HG03469 (cell line): ENCODE data around the gene VAMP3.

Experiments
- ATAC-seq: cut with Tn5 transposase; IDR thresholded peaks from one replicate; pipeline ENCODE4 v1.9.1; 2021; ENCODE audit warnings: mild to moderate bottlenecking, moderate library complexity, moderate number of reproducible peaks; ENCODE audit not compliant: unreplicated experiment

VAMP3 gene

DNA sequence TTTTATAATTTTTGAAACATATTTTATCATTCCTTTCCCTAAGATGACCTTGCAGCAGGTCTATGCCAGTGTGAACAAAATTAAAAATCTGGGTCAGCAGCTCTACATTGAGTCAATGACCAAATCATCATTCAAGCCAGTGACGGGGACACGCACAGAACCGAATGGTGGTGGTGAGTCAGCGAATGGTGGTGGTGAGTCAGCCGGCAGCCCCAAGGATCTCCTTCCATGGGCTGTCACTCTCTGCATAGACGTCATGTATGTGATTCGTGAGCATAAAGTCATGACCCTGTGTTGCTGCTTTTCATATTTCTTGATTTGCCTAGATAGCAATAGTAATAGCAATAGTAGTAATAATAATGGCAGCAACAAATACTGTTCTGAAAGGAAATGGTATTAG, 39.3 kb downstream of the VAMP3 start:
- ATAC-seq: no peak

DNA sequence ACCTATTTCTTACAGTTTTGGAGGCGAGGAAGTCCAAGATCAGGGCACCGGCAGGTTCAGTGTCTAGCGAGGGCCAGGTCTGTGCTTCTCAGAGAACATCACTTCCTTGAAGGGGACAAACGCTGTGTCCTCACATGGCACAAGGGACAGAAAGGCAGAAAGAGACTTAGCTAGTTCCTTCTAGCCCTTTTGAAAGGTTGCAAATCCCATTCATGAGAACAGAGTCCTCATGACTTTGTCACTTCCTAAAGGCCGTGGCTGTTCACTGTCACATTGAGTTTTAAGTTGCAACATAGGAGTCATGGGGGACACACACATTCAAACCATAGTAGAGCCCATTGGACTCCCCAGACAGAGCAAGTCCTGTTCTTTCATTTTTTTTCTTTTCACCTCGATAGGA, 40.4 kb downstream of the VAMP3 start:
- no peak for ATAC-seq

DNA sequence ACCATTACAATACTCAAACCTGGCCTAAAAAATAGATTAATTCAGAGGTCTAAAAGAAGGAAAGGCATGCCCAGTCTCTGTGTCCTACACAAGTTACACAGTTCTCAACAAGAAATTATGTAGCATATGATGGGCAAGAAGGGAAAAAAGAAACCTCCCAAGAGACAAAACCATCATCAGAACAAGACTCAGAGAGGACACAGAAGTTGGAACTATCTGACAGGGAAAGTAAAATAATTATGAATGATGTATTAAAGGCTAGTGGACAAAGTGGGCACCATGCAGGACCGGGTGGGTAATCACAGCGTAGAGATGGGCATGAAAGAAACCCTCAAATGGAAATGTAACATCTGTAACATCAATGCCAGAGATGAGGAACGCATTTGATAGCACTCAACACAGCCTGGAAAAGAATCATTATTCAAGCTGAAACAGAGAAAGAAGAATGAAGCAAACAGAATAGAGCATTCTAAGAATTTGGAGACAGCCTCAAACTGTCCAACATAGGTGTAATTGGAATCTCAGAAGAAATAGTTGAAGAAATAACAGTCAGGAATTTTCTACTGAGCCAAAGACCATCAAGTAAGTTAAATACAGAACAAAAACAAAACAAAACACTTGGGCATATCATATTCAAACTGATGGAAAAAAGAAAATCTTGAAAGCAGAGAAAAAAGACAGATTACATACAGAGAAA, 42.7 kb downstream of the VAMP3 start:
- no peak for ATAC-seq

DNA sequence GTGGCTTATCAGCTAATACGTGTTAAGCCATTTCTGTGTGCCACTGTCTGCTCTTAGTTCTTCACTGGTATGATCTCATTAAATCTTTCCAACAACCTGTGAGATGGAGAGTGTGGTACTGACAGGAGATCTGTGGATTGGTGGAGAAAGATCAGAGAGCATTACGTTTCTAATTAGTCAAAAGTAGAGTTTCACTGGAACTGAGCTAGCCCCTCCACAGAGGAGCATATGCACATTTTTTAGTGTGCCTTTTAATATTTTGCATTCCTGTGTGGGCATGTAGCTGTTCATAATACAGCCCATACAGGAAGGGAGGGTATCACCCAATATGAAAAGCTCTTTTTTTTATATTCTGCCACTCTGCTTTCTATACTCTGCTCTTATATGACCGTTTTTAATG, 50.2 kb downstream of the VAMP3 start:
- no peak for ATAC-seq

DNA sequence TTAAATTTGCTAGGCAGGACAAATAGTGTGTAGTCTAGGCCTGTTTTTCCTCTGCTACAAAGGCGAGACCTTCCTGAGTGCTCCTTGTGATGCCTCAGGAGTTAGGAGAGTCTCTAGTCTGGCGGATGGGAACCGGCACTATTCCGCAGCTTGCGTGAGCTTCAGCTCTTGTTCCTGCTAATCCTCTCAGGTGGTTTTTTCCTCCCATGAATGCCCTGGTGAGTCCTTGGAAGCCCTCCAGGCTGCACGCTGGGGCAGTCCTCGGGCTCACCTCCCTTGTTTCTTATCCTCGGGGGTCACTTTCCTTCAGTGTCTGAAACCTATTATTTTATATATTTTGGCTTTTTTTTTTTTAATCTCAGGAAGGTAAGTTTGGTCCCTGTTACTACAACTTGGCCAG, 53.6 kb downstream of the VAMP3 start:
- no peak for ATAC-seq

DNA sequence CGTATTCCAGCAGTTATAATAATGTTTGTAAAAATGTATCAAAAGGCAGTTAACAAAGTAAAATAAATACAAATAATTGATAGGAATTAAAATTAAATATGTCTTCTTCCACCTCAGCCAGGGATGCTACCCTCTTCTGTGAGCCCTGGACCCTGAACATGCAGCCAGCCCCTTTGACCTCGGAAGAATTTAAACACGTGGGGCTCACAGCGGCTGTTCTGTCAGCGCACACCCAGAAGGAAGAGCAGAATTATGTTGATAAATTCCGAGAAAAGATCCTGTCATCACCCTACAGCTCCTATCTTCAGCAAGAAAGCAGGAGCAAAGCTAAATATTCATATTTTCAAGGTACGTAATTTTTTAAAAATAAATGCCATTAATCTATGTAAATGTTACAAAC, 55.3 kb downstream of the VAMP3 start:
- ATAC-seq: no peak

DNA sequence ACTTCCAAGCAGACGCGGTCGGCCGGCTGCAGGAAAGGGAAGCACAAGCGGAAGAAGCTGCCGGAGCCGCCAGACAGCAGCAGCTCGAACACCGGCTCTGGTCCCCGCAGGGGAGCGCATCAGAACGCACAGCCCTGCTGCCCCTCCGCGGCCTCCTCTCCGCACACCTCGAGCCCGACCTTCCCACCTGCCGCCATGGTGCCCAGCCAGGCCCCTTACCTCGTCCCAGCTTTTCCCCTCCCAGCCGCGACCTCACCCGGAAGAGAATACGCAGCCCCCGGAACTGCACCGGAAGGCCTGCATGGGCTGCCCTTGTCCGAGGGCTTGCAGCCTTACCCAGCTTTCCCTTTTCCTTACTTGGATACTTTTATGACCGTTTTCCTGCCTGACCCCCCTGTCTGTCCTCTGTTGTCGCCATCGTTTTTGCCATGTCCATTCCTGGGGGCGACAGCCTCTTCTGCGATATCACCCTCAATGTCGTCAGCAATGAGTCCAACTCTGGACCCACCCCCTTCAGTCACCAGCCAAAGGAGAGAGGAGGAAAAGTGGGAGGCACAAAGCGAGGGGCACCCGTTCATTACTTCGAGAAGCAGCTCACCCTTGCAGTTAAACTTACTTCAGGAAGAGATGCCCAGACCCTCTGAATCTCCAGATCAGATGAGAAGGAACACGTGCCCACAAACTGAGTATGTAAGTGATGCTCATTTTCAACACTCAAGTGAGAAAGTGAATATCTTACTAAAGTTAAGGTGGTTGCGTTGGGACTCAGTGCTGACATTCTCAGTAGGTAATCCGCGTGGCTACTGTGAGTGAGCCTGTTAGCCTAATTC, 56.2 kb downstream of the VAMP3 start:
- ATAC-seq: no peak
